ENCODE measurements around the gene SLC23A2.
"Not testable (repeated sequence)": the region's sequence is repeated elsewhere in the genome, so short reads cannot be mapped to it uniquely, and the experiment has no call there.

SLC23A2 gene

DNA sequence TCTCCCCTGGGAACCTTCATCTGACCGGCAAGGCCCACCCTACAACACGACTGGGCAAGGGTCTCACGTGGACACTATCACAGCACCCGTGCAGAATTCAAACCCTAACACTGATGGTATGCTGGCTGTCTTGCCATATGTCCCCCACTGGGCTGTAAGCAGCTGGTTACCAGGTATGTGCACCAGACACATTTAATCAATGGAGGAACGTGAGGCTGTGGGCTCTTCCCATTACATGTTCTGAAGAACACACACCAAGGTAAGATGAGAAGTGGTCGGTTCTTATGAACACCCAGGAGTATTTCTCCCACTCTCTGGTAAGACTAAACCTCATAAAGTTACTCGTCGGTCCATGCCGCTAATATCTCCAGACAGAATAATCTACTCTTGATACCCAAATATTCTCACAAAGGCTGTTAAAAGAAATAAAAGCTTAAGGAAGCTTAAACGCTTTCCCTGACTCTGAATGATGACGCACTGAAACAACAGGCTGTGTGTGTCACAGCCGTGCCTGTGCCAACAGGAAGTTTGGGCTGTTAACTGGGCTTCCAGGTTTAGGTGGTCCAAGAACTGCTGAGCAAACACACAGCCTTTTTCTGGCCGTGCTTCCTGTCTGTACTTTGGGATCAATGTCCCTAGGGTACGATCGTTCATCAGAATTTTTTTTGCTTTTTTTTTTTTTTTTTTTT lies 75.3 kb downstream of the SLC23A2 start:
- no peak for DNase-seq

DNA sequence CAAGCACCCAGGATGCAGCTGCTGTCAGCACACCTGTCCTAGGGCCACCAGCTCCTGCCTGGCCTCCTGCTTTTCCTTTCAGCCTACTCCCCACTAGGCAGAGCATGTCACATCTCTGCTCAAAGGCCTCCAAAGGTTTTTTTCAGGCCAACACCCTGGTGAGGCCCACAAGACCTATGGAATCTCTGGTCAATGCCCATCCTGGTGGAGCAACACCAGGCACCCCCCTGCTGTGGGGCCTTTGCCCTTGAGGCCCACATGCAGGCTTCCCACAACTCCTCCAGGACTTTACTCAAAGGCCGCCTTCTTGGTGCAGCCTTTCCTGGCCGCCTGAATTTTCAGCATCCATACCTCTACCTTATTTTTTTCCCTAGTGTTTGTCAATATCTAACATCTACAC lies 76.9 kb downstream of the SLC23A2 start:
- no peak for DNase-seq

DNA sequence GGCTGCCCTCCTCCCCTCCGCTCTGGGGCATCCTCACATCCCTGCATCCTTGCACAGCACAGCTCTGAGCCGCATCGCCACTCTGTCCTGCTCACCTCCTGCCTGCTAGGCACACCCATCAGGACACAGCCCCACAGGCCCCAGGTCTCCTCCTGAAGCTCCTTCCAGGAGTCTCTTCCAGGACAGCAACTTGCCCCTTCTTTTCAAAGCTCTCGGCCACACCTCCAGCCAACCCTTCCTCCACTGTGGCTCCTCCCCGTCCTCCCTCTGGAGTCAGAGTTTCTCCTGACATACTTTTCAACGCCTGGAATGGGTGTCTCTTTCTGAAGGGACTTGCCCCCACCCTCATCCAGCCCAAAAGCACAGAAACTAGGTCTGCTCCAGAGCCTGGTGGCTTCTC lies 77.3 kb downstream of the SLC23A2 start:
- no peak for DNase-seq

- DNase-seq: no peak
These were observed 79.1 kb downstream of the SLC23A2 start for GRCh38 chr20:4922186-4922585.

- DNase-seq: not testable (repeated sequence)
These were observed 80.0 kb downstream of the SLC23A2 start for GRCh38 chr20:4921271-4921670.

GRCh38 chr20:4920655-4921054 lies 80.7 kb downstream of the SLC23A2 start:
- no peak for DNase-seq

DNA sequence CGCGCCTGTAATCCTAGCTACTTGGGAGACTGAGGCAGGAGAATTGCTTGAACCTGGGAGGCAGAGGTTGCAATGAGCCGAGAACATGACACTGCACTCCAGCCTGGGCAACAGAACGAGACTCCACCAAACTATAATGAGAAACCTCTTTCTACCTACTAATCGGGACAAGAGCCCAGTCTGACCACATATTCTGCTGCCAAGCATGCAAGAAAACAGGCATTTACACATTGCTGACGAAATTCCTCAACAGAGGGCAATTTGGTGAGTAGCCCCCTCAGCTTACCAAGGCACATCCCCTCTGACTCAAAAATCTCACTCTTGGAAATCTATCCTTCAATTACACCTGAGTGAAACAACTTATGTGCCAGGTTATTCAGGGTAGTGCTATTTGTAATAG lies 81.2 kb downstream of the SLC23A2 start:
- no peak for DNase-seq

- DNase-seq: no peak
These were observed 82.1 kb downstream of the SLC23A2 start for GRCh38 chr20:4919047-4919704.

GRCh38 chr20:4918473-4918872 lies 82.8 kb downstream of the SLC23A2 start:
- no peak for DNase-seq

GRCh38 chr20:4916971-4917881 lies 84.1 kb downstream of the SLC23A2 start:
- no peak for DNase-seq

DNA sequence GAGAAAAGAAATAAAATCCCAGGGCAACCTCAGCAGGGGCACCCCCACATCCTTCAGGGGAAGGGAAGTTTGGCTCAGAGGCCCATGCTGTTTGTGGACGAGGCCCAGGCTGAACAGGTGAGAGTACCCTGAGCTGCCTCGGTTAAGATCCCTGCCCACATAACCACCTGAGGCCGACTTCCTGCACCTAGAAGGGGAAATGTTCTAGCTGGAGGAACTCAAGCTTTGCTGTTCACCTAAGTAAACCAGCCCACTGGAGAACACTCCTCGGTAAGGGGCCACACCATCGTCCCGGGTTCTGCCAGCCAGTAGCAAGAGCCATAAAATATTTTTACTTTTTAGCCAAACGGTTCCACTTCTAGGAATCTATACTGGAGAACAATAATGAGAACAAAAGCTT lies 88.2 kb downstream of the SLC23A2 start:
- no peak for DNase-seq

- no peak for DNase-seq
These were observed 88.7 kb downstream of the SLC23A2 start for GRCh38 chr20:4912380-4913142.

GRCh38 chr20:4910951-4911350 lies 90.4 kb downstream of the SLC23A2 start:
- no peak for DNase-seq

GRCh38 chr20:4905613-4906012 lies 95.7 kb downstream of the SLC23A2 start:
- DNase-seq: no peak

DNA sequence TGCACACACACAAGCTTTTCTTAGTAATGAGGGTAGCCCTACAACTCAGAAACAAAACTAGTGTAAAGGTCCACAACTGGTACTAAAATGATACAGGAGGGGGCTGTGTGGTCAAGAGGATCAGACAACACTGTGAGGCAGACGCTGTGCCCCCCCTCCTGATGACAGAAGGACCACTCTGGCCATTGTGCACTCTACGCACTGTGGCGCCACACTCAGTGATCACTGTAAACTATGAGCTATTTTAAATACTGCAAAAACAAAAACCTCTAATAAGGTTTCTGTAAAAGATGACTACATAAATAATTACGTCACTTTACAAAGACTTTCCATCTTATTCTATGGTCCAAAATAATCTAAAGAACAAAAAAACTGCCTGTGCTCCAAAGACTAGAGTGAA lies 96.1 kb downstream of the SLC23A2 start:
- no peak for DNase-seq

DNA sequence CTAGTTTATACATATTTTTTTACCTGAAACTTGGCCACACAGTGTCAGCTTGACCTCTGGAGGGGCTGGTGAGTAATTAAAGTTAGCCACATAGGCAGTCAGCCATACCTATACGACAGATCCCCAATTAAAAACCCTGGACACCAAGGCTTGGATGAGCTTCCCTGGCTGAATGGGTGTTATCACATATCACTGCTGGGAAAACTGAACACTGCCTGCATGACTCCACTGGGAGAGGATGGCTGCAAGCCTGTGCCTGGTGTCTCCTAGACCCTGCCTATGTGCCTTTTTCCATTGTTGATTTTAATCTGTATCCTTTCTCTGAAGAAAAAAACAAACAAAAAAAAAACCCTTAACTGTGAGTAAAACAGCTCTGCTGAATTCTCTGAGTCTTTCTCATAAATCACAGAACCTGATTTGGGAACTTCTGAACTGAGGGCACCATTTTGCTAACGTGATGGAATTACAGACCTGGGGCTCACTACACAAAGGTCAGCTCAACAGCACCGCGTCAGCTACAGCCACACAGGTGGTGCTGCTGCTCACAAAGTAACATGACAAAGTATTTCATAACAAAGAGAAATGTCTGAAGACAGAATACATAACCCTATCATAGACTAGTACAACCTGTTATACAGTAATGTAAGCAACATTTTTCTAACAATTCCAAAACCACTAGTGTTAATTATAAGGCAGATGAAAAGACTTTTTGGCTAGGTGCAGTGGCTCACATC lies 97.0 kb downstream of the SLC23A2 start:
- DNase-seq: no peak

- DNase-seq: no peak
These were observed 98.5 kb downstream of the SLC23A2 start for GRCh38 chr20:4902788-4903187.

DNA sequence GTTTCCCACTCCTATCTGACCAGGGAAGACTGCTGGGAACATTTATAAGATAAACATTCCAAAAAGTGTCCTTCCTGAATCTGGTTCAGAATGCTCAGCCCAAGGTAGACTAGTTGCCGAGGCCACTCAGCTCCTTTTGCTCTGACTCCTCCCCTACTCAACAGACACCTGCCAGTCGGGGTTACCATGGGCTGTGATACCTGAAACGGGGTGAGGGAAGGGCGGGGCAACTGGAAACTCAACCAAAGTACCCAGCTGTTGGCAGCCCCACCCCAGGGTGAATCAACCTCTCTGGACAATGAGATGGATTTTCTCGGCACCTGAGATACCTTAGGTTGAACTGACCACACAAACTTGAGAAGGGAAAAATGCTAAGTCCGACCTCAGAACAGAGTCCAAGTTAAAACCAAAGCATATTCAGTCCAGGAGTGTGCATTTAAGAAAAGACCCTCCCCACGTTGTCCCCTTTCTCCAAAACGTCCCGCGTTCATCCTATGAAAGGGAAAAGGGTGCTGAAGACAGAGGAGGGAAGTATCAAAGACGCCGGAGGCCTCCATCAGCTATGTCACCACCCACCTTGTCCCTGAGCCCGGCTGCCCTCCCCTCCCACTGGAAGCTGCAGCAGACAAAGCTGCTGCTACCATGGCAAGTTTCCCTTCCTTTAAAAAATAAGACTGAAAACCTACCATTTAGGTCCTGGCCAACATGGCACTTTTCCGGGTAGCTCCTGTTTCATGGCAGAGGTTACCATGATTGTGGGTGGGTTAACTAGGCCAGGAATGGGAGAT lies 100.1 kb downstream of the SLC23A2 start:
- no peak for DNase-seq

GRCh38 chr20:4898282-4899244 lies 102.7 kb downstream of the SLC23A2 start:
- no peak for DNase-seq

- peak; percentile 39 for DNase-seq
These were observed 103.7 kb downstream of the SLC23A2 start for GRCh38 chr20:4897600-4897999.

Data from NCI-H82 (cell line).